Mucosa of stomach (tissue), 1 donor: Measurements from ENCODE around the gene IGSF5.
"Not testable (repeated sequence)": the region's sequence is repeated elsewhere in the genome, so short reads cannot be mapped to it uniquely, and the experiment has no call there.

Experiments
- H3K27me3 ChIP-seq: one replicate; pipeline ENCODE4 v1.7.0; 2013; ENCODE audit warnings: mild to moderate bottlenecking, low read length; ENCODE audit not compliant: control insufficient read depth, insufficient read depth
- H3K36me3 ChIP-seq: one replicate; pipeline ENCODE4 v1.7.0; 2013; ENCODE audit warnings: low read length; ENCODE audit not compliant: control insufficient read depth, insufficient read depth
- H3K4me1 ChIP-seq: one replicate; pipeline ENCODE4 v1.7.0; 2013; ENCODE audit warnings: mild to moderate bottlenecking, low read length; ENCODE audit not compliant: control insufficient read depth, insufficient read depth
- H3K4me3 ChIP-seq: one replicate; pipeline ENCODE4 v1.7.0; 2013; ENCODE audit warnings: low read length
- H3K9ac ChIP-seq: one replicate; pipeline ENCODE4 v1.7.0; 2013; ENCODE audit warnings: mild to moderate bottlenecking, low read length, moderate library complexity
- H3K9me3 ChIP-seq: one replicate; pipeline ENCODE4 v1.7.0; 2013; ENCODE audit warnings: mild to moderate bottlenecking, low read length, moderate library complexity; ENCODE audit not compliant: control insufficient read depth
- donor health status: Pancreatic carcinoma.

The IGSF5 gene

DNA sequence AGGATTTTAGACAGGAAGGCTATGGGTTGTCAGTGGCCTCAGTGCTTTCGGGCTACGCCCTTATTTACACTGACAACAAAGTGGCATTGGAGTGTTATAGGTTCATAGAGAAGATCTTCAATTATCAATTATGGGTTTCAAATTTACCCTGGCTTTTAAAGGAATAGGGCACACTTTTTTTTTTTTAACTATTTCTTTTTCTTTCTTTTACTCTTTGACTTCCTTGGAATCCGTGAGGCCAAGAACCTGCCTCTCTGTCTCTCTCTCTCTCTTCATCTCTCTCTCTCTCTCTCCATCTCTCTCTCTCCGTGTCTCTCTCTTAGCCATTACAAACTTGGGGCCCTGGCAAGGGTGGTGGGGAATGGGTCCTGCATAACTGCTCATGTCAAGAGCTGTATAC is at the start of gene IGSF5:
TSS of gene IGSF5 (plus strand) at position 301 of the 400 bp plus-strand sequence. CDS start 327 bp downstream, outside the sequence.
- H3K4me3 ChIP-seq, H3K36me3 ChIP-seq, H3K4me1 ChIP-seq, H3K27me3 ChIP-seq, H3K9ac ChIP-seq, H3K9me3 ChIP-seq: not testable (repeated sequence)

DNA sequence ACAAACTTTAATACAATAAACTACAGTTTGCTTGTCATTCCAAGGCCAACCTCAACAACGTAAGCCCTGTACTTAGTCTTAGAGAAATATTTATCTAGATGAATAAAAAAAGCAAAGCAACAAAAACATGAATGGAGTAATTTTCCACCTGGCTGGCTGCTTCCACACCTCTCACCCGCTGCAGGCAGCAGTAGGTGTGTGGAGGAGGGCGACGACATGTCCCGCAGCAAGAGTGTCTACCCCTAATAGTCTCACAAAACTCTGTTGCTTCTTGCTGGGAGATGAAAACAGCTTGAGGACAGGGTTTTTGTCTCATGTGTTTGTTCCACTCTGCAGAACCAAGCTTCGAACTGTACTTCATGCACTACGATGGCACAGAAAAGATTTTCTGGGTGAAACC is 48.8 kb upstream of the IGSF5 start:
- Histone ChIP-seq H3K27me3 (peaks cover 6% of the 10 kb centered on the region), H3K9me3 (no peaks in the 10 kb centered on the region), H3K9ac (no peak overlapping the region), H3K4me3 (no peak overlapping the region), H3K4me1 (peaks cover 6% of the 10 kb centered on the region), H3K36me3 (no peaks in the 10 kb centered on the region)

GRCh38 chr21:39696618-39697017 is 48.4 kb upstream of the IGSF5 start:
- peaks cover 6% of the 10 kb centered on the region for H3K27me3 ChIP-seq
- peaks cover 6% of the 10 kb centered on the region for H3K4me1 ChIP-seq
- H3K9ac ChIP-seq = no peak overlapping the region
- no peaks in the 10 kb centered on the region for H3K36me3 ChIP-seq
- H3K9me3 ChIP-seq = no peaks in the 10 kb centered on the region
- H3K4me3 ChIP-seq = no peak overlapping the region

DNA sequence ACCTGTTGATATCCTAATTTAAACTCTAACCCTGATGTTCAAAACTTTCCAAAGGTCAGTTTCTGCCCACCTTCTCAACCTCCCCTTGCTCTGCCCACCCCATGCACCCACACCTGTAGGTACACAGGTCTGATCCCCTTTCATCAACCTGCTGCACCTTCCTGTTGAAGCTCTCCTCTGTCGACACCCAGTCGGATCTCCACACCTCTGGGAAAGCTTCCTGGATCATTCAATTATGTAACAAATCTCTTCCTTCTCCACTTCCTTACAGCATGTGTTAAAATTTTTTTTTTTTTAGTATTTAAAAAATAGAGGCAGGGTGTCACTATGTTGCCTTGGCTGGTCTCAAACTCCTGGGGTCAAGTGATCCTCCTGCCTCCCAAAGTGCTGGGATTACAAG is 44.7 kb upstream of the IGSF5 start:
- peaks cover 6% of the 10 kb centered on the region for H3K27me3 ChIP-seq
- H3K4me3 ChIP-seq = no peak overlapping the region
- H3K9ac ChIP-seq = no peak overlapping the region
- peaks cover 16% of the 10 kb centered on the region for H3K4me1 ChIP-seq
- no peaks in the 10 kb centered on the region for H3K9me3 ChIP-seq
- H3K36me3 ChIP-seq = no peaks in the 10 kb centered on the region

GRCh38 chr21:39703578-39703977 is 41.4 kb upstream of the IGSF5 start:
- Histone ChIP-seq H3K4me1 (peaks cover 16% of the 10 kb centered on the region), H3K4me3 (no peak overlapping the region), H3K36me3 (no peaks in the 10 kb centered on the region), H3K9ac (no peak overlapping the region), H3K9me3 (no peaks in the 10 kb centered on the region), H3K27me3 (peaks cover 6% of the 10 kb centered on the region)

DNA sequence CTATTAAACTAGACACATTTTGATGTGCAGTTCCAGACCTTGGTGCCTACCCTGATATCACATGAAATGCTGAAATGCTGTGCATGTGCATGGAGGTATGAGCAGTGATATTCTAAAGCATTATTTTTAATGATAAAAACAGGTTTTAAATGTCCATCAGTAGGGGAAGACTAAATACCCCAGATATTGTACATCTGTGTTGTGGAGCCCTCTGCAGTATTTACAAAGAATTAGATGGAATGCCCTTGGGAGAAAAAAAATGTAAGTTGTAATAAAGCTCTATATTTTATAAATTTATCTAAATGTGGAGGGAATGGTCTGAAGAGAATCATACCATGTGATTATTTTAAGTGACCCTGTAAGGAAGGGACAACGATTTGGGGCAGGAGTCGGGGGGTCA is 39.1 kb upstream of the IGSF5 start:
- Histone ChIP-seq H3K9me3 (no peaks in the 10 kb centered on the region), H3K4me3 (no peak overlapping the region), H3K36me3 (no peaks in the 10 kb centered on the region), H3K4me1 (peaks cover 10% of the 10 kb centered on the region), H3K27me3 (no peaks in the 10 kb centered on the region), H3K9ac (no peak overlapping the region)

DNA sequence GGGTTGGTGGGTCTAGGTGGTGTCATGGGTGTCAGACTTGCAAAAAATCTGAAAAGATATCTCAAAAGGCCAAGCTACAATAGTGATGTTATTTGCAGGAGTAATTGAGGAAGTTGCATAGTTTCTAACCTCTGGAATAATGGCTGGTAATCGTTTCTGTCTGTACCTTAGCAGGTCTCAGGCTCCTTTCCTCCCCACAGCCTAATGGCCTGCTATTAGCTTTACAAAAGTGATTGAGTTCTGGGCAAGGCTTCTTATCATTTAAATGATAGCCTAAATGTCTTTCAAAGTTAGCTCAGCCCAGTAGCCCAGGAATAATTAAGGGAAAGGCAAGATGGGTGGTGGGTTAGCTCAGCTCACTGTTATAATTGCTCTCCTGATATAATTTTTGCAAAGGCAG is 37.7 kb upstream of the IGSF5 start:
- H3K4me1 ChIP-seq = peaks cover 3% of the 10 kb centered on the region
- no peaks in the 10 kb centered on the region for H3K27me3 ChIP-seq
- no peak overlapping the region for H3K4me3 ChIP-seq
- H3K9me3 ChIP-seq = no peaks in the 10 kb centered on the region
- H3K36me3 ChIP-seq = no peaks in the 10 kb centered on the region
- no peak overlapping the region for H3K9ac ChIP-seq

DNA sequence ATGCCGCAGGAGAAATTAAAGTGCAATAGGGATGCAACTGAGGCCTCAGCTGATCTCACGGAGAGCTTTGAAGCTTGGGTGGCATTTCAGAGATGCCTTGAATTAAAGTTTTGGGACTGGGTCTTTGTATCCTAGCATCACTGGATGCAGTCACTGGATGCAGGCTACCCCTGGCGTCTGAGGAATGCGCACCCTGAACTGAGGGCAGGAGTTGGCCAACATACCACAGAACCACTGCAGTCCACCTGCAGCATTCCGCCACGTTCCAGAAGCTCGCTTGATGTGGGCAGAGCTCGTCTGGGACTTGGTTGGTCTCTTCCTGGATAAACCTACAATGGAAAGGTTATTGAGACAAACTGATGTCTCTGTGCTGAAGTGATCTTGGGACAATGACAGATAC is 34.1 kb upstream of the IGSF5 start:
- Histone ChIP-seq H3K9me3 (no peaks in the 10 kb centered on the region), H3K36me3 (no peaks in the 10 kb centered on the region), H3K4me3 (no peak overlapping the region), H3K4me1 (no peaks in the 10 kb centered on the region), H3K9ac (no peak overlapping the region), H3K27me3 (no peaks in the 10 kb centered on the region)

DNA sequence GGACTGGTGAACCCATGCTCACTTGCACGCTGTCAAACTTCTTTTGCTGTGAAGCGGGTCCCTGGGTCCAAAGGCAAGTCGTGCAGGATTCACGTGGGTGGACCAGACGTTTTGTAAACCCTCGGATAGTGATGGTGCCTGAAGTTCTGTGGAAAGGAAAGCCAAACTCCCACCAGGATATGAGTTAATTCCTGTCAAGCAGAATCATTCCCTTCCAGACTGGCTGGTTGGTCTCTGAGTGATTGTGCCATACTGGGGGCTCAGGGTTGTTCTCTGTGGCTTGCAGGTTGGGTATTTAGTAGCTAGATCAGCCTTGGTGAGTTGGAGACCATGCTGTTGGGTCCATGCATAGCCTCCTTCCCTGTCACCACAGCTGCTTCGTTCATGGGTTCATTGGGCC is 32.7 kb upstream of the IGSF5 start:
- Histone ChIP-seq H3K36me3 (no peaks in the 10 kb centered on the region), H3K27me3 (no peaks in the 10 kb centered on the region), H3K4me3 (no peak overlapping the region), H3K9me3 (no peaks in the 10 kb centered on the region), H3K9ac (no peak overlapping the region), H3K4me1 (no peaks in the 10 kb centered on the region)

- Histone ChIP-seq H3K4me1 (no peaks in the 10 kb centered on the region), H3K9ac (no peak overlapping the region), H3K27me3 (no peaks in the 10 kb centered on the region), H3K4me3 (no peak overlapping the region), H3K9me3 (no peaks in the 10 kb centered on the region), H3K36me3 (no peaks in the 10 kb centered on the region)
These were observed 32.0 kb upstream of the IGSF5 start for GRCh38 chr21:39712976-39713375.

DNA sequence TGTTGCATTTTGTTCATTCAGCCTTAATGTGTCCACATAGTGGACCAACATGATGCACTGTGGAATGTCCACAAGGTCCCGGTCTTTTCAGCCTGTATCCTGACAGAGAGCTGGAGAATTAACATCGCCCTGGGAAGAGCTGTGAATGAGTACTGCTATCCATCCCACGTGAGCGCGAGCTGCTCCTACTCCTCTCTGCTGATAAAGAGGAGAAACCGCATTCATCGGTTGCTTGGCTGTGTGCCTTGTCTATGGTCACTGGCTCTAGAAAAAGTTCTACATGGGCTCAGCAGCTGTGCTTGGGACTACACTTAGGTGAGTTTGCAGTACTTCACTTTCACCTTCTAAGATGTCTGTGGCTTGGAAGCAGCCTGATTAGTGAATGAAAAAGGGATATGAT is 31.1 kb upstream of the IGSF5 start:
- Histone ChIP-seq H3K36me3 (no peaks in the 10 kb centered on the region), H3K27me3 (no peaks in the 10 kb centered on the region), H3K4me1 (no peaks in the 10 kb centered on the region), H3K9me3 (no peaks in the 10 kb centered on the region), H3K9ac (no peak overlapping the region), H3K4me3 (no peak overlapping the region)

DNA sequence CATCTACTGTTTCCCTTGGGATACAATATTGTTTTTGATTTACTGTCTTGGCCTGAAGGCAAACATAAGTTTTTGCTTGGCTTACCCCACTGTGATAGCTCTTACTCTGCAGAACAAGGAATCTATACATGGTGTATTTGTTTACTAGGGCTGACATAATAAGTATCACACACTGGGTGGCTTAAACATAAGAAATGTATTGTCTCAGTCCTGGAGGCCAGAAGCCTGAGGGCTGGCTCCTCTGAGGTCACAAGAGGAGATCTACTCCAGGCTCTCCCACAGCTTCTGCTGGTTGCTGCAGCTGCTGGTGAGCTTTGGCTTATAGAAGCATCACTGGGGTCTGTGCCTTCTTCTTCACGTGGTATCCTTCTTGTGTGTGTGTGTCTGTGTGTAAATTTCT is 30.7 kb upstream of the IGSF5 start:
- no peaks in the 10 kb centered on the region for H3K4me1 ChIP-seq

DNA sequence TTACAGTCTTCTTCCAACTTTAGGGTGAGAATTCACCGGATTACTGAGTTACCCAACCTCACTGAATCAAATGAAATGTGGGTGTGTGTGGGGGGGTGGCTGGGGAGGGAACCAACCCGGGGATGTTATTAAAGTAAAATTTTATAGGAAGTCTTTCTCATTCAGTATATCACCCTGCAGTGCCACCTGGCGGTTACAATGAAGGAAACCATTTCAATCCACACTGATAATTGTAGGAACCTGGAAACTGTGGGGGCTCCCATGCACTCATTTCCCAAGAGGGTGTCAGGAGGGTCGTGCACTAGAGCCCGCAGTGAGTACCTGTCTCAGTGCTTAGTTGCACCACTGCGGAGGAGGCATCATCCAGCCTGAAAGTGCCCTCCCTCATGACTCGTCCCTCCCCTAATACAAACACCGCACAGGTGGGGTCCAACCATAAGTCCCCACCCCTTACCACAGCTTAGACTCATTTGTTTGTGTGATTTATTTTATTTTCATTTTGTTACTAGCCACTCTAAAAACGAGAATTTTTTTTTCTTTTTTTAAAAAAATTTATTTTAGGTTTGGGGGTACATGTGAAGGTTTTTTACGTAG is 29.1 kb upstream of the IGSF5 start:
- no peaks in the 10 kb centered on the region for H3K4me1 ChIP-seq
- no peaks in the 10 kb centered on the region for H3K27me3 ChIP-seq
- H3K36me3 ChIP-seq = no peaks in the 10 kb centered on the region
- H3K9ac ChIP-seq = no peak overlapping the region
- no peak overlapping the region for H3K4me3 ChIP-seq
- H3K9me3 ChIP-seq = no peaks in the 10 kb centered on the region

More for the DNA sequence above, 30.7 kb upstream of the IGSF5 start:
- no peaks in the 10 kb centered on the region for H3K27me3 ChIP-seq
- H3K4me3 ChIP-seq = no peak overlapping the region
- no peak overlapping the region for H3K9ac ChIP-seq
- H3K36me3 ChIP-seq = no peaks in the 10 kb centered on the region
- H3K9me3 ChIP-seq = no peaks in the 10 kb centered on the region
